Stimulated activated CD8-positive, alpha-beta memory T cell treated with anti-CD3 and anti-CD28 coated beads, Interleukin-15, amount 100 ng/mL, for 48 hours (primary cell): Measurements from ENCODE around the gene ISOC2.
"Not testable (repeated sequence)": the region's sequence is repeated elsewhere in the genome, so short reads cannot be mapped to it uniquely, and the experiment has no call there.

ENCODE experiments used
- DNase-seq, 2 donors: peaks; one replicate each; pipeline ENCODE4 v3.0.0-alpha.2; 2020; ENCODE audit warnings: low read depth in 2 of 2

ISOC2 gene

DNA sequence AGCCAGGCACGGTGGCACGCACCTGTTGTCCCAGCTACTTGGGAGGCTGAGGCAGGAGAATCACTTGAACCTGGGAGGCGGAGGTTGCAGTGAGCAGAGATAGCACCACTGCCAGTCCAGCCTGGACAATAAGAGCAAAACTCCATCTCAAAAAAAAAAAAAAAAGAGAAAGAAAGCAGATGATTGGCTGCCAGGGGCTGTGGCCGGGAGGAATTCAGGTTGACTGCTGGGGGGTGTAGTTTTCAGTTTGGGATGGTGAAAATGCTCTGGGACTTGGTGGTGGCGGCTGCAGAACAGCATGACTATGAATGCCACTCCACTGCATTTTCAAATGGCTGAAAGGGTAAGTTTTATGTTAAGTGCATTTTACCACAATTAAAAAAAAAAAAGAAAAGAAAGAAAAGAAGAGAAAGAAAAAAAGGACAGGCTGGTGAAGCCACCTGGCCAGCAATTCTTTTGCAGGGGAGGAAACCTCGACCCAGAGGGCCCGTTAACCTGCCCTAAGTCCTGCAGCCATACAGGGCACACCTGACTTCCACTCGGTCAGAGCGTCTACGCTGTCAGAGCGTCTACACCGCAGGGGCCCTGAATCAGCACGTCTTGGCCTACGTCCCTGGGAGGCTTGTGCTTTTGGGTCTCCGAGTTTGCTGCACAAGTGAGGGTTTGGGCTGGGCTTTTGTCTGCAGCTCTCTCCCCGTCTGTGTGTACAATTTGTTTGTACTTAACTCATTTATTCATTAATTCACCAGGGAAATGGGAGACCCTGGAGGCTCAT lies 3.6 kb downstream of the ISOC2 start:
- no peak for DNase-seq

- no peak for DNase-seq
Measured at GRCh38 chr19:55456347-55456746, 5.1 kb downstream of the ISOC2 start.

DNA sequence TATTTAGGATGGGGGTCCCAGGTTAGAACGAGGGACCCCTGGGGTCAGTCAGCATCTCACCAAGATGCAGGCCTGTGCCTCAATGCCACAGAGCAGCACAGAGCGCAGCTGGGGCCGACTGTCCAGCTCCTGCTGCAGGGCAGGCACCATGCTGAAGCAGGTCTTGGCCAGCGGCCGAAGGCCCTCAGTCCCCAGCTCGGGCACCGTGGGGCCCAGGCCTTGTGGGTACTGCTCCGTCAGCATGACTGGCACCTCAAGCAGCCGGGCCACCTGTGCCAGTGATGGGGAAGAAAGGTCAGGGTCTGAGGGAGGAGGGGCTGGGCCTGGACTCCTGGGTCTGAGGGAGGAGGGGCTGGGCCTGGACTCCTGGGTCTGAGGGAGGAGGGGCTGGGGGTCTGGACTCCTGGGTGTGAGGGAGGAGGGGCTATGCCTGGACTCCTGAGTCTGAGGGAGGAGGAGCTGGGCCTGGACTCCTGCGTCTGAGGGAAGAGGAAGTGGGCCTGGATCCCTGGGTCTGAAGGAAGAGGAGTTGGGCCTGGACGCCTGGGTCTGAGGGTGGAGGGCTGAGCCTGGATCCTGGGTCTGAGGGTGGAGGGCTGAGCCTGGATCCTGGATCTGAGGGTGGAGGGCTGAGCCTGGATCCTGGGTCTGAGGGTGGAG lies 5.7 kb downstream of the ISOC2 start:
- DNase-seq = no peak

- DNase-seq = no peak
Measured at GRCh38 chr19:55454787-55455243, 6.6 kb downstream of the ISOC2 start.

GRCh38 chr19:55453511-55454260 lies 7.8 kb downstream of the ISOC2 start:
- DNase-seq = no peak

GRCh38 chr19:55452749-55453346 lies 8.6 kb downstream of the ISOC2 start:
- peak in 1 of 2 donors; percentile 30 for DNase-seq

DNA sequence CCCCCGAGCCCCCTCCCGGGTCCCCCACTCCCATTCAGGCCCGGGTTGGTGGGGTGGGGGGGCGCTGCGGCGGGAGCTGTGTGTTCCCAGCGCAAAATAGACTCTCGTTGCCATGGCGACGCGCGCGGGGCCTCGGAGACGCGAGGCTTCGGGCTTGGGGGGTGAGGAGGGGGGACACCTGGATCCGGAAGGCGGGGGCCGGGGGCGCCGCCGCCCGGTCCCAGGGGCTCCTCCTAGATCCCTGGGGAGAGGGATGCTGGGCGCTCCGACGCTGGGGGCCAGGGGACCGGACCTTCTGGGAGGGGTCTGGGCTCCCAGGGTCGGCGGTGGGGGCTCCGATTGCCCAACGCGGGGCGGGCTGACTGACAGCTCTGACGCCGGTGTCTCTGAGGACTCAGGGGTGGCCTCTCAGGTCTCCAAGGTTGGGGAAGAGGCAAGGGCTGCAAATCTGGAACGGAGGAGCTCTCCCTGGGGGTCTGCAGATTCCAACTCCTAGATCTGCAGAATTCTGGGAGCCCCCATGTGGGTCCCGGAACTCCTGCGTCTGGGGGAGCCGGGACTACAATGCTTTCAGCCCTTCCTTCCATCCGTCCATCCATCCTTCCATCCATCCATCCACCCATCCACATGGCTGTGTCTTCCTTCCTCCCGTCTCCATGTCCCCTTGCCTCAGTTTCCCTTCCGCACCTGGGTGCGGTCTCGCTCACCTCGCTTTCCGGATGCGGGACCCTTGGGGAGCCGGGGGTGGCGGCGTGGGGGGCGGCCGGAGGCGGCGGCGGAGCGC lies 9.3 kb downstream of the ISOC2 start:
- DNase-seq = no peak

- DNase-seq = no peak
Measured at GRCh38 chr19:55451163-55451964, 10.1 kb downstream of the ISOC2 start.

GRCh38 chr19:55449469-55449868 lies 12.0 kb downstream of the ISOC2 start:
- no peak for DNase-seq

DNA sequence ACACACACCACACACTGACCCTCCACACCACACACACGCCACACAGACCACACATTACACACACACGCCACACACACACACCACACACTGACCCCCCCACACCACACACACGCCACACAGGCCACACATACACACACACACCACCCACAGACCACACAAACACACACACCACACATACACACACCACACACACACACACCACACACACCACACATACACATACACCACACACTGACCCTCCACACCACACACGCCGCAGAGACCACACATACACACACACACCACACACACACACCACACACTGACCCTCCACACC lies 13.3 kb downstream of the ISOC2 start:
- DNase-seq = not testable (repeated sequence)

DNA sequence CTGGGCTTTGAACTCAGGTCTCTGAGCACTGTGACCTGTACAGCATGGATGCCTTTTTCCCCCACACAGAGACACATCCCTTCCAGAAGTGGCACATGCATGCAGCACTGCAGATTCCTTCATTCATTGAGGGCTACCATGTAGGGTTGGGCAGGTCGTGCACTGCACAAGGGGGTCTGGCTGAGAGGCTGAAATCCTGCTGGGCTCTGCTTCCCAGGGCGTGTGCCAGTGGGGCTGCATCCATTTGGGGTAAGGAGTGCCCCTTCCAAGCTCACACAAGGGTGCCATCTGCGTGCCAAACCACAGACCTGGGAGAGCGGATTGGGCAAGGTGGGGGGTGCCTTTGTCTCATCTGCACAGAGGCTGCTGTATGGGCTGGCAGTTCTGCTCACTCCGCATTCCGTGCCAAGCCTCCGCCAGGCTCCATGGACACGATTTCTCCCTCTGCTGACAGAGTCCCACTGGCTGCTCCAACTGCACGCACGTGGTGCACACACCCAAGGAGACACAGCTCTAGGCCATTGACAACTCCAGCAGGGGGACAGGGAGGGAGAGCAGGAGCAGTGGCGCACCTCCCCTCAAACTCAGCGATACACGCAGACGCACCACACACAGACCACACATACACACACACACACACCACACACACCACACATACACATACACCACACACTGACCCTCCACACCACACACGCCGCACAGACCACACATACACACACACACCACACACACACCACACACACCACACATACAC lies 13.8 kb downstream of the ISOC2 start:
- no peak for DNase-seq

- DNase-seq = no peak
Measured at GRCh38 chr19:55446060-55446459, 15.4 kb downstream of the ISOC2 start.

DNA sequence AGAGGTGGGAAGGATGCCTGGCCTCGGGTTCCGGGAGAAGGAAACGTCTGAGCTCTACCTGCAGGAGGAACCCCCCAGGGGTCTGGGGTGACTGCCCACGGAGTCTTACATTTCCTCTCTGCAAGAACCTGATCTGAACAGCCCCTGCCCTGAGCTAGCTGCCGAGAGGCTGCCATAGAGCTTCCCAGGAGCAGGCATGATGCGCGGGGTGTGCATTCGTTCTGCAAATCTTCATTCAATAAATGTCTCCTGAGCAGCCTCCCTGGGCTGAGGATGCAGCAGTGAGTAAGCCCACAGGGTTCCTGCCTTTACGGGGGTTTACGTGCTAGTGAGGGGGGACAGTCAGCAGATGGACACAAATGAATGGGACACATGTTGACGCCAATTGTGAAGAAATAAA lies 16.8 kb downstream of the ISOC2 start:
- no peak for DNase-seq

GRCh38 chr19:55443824-55444480 lies 17.5 kb downstream of the ISOC2 start:
- DNase-seq = no peak

DNA sequence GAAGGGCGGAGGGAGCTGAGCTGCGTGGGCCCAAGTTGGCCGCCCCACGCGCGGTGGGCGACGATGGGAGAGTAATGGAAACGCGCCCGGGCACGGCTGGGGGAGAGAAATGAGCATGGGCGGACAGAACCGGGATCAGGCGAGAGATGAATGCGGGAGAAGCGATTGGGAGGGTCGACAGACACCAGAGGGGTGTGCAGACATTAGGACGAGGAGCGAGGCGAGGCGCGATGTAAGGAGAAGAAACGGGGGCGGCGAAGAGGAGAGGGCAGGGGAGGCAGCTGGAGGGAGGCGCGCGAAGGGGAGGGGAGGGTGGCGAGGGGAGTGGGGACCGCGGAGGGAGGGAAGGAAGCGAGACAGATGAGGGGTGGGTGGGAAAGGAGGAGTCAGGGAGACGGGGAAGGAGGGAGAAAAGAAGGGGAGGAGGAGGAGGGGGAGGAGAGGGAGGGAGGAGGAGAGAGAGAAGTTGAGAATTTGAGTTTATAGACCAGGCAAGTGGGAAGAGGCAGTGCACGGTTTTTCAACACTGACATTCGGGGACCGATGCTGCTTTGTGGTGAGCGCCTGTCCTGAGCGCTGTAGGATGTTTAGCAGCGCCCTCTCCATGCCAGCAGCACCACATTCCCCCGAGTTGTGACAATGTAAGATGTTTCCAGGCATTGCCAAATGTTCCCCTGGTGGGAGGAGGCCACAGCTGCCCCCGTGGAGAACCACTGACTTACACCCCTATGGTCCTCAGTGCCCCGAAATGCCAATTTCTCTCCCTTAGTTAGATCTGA lies 18.2 kb downstream of the ISOC2 start, which contains the start of gene SHISA7:
TSS of gene SHISA7 (minus strand) at position 256 of the 779 bp plus-strand sequence. CDS start 437 bp downstream, outside the sequence.
- DNase-seq = no peak

DNA sequence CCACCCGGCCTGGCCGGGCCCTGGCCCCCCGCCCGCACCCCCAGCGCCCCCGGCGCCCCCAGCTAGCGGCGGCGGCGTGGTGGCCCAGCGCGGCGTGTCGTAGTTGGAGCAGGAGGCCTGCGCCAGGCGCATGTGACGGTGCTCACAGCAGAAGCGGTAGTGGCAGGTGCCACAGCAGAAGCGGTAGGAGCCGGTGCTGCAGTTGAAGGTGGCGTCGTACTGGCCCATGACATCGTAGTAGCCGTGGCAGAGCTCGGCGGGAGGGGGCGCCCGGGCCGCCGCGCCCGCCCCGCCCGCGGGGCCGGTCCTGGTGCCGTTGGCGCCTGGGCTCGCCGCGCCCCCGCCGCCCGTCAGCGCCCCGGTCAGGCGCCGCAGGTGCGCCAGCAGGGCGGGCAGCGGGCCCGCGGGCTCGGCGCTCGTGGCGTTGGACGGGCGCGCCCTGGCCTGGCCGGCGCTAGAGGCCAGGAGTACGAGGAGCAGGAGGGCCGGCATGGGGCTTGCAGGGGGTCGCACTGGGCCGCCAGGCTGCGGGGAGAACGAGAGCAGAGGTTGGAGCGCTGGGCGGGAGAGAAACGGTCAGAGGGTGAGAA lies 19.0 kb downstream of the ISOC2 start:
- DNase-seq = no peak

DNA sequence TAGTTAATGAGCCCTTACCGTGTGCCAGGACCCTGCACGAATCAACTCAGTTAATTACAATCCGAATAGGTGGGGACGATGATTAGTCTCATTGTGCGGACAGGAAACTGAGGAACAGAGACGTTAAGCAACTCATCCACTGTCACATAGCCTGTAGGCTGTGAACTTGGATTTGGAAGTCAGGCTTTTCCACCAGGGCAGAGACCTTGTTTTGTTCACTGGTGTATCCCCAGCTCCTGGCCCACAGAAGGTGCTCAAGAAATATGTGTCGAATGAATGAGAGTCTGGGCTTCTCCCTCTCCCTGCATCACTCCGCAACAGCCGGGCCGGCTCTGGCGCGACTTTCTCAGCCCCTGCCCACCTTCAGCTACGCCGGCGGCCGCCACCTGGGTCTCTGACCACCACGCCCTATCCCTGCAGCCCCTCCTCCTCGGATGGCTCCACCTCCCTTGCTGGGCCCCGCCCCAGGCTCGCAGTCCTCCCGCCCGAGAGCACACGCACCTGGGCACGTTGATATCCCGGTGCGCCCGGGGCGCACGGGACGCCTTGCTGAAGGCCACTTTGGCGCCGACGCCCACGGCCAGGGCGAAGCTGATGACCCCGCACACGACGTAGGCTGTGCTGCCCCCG lies 19.6 kb downstream of the ISOC2 start:
- DNase-seq = no peak

- DNase-seq = no peak
Measured at GRCh38 chr19:55441319-55441691, 20.1 kb downstream of the ISOC2 start.
